Upper lobe of left lung (tissue), 6 donors: ENCODE data around the gene SOCS1. TPM values are rescaled to one million over a fixed set of nuclear protein-coding genes. Genes with fewer than 3 reads are reported as not detected.
A peak's percentile ranks its signal among the peaks of the same experiment; 100 is the strongest.

Experiments used
- ATAC-seq, 2 donors: fragments of 200-7000 bp; cut with Tn5 transposase; one replicate each; pipeline ENCODE4 v1.9.1; 2022; ENCODE audit warnings: mild to moderate bottlenecking in 2 of 2, moderate library complexity in 2 of 2; ENCODE audit not compliant: low FRiP score in 2 of 2
- DNase-seq, 2 donors: peaks; one replicate each; pipeline ENCODE4 v3.0.0-alpha.2; 2019 to 2020
- H3K27ac ChIP-seq, 4 donors: fragments of 200-600 bp; sonication (generic); one replicate each; pipeline ENCODE4 v1.5.1; 2016 to 2019
- H3K27me3 ChIP-seq, 4 donors: fragments of 200-600 bp; sonication (generic); one replicate each; pipeline ENCODE4 v1.5.1; 2017 to 2019
- H3K36me3 ChIP-seq, 4 donors: fragments of 200-600 bp; sonication (generic); one replicate each; pipeline ENCODE4 v1.5.1; 2016 to 2019
- H3K4me1 ChIP-seq, 4 donors: fragments of 200-600 bp; sonication (generic); one replicate each; pipeline ENCODE4 v1.5.1; 2018 to 2019
- H3K4me3 ChIP-seq, 4 donors: fragments of 200-600 bp; sonication (generic); one replicate each; pipeline ENCODE4 v1.5.1; 2017 to 2019; ENCODE audit warnings: mild to moderate bottlenecking in 2 of 4, moderate library complexity in 1 of 4
- H3K9me3 ChIP-seq, 4 donors: fragments of 200-600 bp; sonication (generic); one replicate each; pipeline ENCODE4 v1.5.1; 2018 to 2019
- EP300 ChIP-seq, 4 donors: sonication (generic); formaldehyde crosslinking; IDR thresholded peaks; one replicate each; pipeline ENCODE4 v1.5.1; 2017; ENCODE audit warnings: antibody characterized with exemption in 4 of 4, control low read depth in 2 of 4
- POLR2A ChIP-seq, 4 donors: fragments of 450-650 bp; IDR thresholded peaks; one replicate each; pipeline ENCODE4 v1.5.1; 2016 to 2017; ENCODE audit warnings: antibody characterized with exemption in 4 of 4, mild to moderate bottlenecking in 2 of 4
- POLR2AphosphoS5 ChIP-seq, 2 donors: sonication (generic); formaldehyde crosslinking; IDR thresholded peaks; one replicate each; pipeline ENCODE4 v1.5.1; 2017; ENCODE audit warnings: antibody characterized with exemption in 2 of 2
- WGBS, 2 donors: methylation state at CpG; one replicate each; pipeline ENCODE4 v1.1.5; 2017 to 2018; 5-methylcytosine and 5-hydroxymethylcytosine counted together
- total RNA-seq, 6 donors: library from RNA; depleted of rRNA in 4 of 6; stranded (reverse); fragments of >200 nt in 4 of 6; gene quantifications; one replicate each; pipeline versions ENCODE4 v1.1.0 to v1.2.1, GENCODE V29; 2016 to 2021
- TF ChIP-seq, protein P1 (sequence below), 6 experiments: fragments of 450-650 bp in 4 of 6; fragments of 200-600 bp in 2 of 6; sonication (generic) in 2 of 6; IDR thresholded peaks; one replicate each; pipeline ENCODE4 v1.5.1; 2016 to 2019; ENCODE audit warnings: antibody characterized with exemption in 6 of 6
- donor health status: DM: no; HTN: no; CAD: no; lungs with moderate emphysema.
- donor health status: DM: no; HTN: yes; CAD: no; lungs with severe emphysema.

SOCS1 gene
- total RNA-seq, 6 donors from 2014 or later, result 9.4 to 36.6 (median 18.5) TPM

DNA sequence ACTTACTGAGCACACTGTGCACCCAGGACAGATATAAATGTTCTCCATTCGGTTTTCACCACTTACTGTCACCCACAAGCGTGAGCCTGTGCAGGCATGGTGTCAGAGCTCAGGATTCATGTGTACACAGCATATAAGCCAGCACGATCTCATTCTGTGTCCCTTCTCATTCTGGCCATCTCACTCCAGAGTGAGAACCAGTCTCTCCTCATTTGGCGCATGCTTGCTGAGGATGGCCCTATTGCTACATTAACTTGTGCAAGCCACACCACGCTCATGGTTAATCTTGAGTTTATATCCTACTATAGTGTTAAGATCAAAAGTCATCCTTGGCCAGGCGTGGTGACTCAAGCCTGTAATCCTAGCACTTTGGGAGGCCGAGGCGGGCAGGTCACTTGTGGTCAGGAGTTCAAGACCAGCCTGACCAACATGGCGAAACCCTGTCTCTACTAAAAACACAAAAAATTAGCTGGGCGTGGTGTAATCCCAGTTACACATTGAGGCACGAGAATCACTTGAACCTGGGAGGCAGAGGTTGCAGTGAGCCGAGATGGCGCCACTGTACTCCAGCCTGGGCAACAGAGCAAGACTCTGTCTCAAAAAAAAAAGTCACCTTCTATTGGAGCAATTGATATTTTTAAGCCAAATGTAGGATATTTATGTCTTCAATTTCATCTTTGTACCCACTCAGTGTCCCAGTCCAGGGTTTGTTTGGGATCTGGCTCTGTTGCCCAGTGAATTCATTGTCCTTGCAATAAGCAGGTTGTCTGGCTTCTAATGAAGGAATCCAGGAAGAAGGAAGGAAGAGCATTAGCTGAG, 20.9 kb downstream of the SOCS1 start:
- no peaks in the 10 kb centered on the region for H3K36me3 ChIP-seq
- 72 to 86% methylated on average over 13 of the region's 13 CpGs for whole genome bisulfite sequencing, 2 donors
- DNase-seq (no peak), ATAC-seq (peak in 1 of 2 donors; percentile 20)
- peaks cover 5 to 15% (median 12%) of the 10 kb centered on the region in 4 donors for H3K4me1 ChIP-seq
- H3K27me3 ChIP-seq, result no peaks in the 10 kb centered on the region
- TF ChIP-seq, protein P1, sequence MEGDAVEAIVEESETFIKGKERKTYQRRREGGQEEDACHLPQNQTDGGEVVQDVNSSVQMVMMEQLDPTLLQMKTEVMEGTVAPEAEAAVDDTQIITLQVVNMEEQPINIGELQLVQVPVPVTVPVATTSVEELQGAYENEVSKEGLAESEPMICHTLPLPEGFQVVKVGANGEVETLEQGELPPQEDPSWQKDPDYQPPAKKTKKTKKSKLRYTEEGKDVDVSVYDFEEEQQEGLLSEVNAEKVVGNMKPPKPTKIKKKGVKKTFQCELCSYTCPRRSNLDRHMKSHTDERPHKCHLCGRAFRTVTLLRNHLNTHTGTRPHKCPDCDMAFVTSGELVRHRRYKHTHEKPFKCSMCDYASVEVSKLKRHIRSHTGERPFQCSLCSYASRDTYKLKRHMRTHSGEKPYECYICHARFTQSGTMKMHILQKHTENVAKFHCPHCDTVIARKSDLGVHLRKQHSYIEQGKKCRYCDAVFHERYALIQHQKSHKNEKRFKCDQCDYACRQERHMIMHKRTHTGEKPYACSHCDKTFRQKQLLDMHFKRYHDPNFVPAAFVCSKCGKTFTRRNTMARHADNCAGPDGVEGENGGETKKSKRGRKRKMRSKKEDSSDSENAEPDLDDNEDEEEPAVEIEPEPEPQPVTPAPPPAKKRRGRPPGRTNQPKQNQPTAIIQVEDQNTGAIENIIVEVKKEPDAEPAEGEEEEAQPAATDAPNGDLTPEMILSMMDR (IDR thresholded peaks at IDR 0.05), result no peak
- TF ChIP-seq EP300 (IDR thresholded peaks at IDR 0.05), result no peak
- peak in 1 of 2 donors; percentile 11 for TF ChIP-seq POLR2AphosphoS5 (IDR thresholded peaks at IDR 0.05)
- peak in 1 of 4 donors; percentile 32 for TF ChIP-seq POLR2A (IDR thresholded peaks at IDR 0.05)
- no peaks in the 10 kb centered on the region for H3K9me3 ChIP-seq
- peak overlapping the region in 2 of 4 donors; percentile 44 to 49 for H3K27ac ChIP-seq
- no peak overlapping the region for H3K4me3 ChIP-seq

DNA sequence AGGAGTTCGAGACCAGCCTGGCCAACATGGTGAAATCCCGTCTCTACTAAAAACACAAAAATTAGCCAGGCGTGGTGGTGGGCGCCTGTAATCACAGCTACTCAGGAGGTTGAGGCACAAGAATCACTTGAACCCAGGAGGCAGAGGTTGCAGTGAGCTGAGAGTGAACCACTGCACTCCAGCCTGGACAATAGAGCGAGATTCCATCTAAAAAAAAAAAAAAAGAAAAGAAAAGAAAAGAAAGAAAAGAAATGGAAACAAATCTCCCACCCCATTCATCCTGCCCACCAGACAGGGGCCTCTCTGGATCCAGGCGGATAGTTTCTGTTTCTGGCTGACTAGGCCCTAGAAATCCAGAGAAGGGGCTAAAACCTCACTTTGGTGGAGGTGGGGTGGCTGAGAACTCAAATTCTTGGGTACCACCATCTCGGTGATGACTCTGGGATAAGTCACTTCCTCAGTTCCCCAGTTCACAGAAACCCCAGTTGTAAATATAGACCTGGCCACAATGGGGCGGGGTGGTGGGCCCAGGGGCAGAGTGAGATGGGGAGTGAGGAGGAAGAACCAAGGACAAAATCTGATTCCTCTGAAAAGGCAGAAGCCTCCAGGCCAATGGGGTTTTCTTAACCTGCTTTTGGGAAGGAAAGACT, 22.2 kb downstream of the SOCS1 start:
- peaks cover 5 to 15% (median 12%) of the 10 kb centered on the region in 4 donors for H3K4me1 ChIP-seq
- H3K36me3 ChIP-seq, result no peaks in the 10 kb centered on the region
- H3K27me3 ChIP-seq, result no peaks in the 10 kb centered on the region
- DNase-seq, result no peak
- TF ChIP-seq POLR2A (IDR thresholded peaks at IDR 0.05) (no peak), POLR2AphosphoS5 (IDR thresholded peaks at IDR 0.05) (no peak), EP300 (IDR thresholded peaks at IDR 0.05) (no peak)
- TF ChIP-seq, protein P1 (IDR thresholded peaks at IDR 0.05), result no peak
- no peaks in the 10 kb centered on the region for H3K9me3 ChIP-seq
- H3K27ac ChIP-seq, result peak overlapping the region; percentile 1 to 82 (median 64)
- no peak for ATAC-seq
- H3K4me3 ChIP-seq, result no peak overlapping the region
- 70 to 74% methylated on average over 8 of the region's 8 CpGs for WGBS, 2 donors

DNA sequence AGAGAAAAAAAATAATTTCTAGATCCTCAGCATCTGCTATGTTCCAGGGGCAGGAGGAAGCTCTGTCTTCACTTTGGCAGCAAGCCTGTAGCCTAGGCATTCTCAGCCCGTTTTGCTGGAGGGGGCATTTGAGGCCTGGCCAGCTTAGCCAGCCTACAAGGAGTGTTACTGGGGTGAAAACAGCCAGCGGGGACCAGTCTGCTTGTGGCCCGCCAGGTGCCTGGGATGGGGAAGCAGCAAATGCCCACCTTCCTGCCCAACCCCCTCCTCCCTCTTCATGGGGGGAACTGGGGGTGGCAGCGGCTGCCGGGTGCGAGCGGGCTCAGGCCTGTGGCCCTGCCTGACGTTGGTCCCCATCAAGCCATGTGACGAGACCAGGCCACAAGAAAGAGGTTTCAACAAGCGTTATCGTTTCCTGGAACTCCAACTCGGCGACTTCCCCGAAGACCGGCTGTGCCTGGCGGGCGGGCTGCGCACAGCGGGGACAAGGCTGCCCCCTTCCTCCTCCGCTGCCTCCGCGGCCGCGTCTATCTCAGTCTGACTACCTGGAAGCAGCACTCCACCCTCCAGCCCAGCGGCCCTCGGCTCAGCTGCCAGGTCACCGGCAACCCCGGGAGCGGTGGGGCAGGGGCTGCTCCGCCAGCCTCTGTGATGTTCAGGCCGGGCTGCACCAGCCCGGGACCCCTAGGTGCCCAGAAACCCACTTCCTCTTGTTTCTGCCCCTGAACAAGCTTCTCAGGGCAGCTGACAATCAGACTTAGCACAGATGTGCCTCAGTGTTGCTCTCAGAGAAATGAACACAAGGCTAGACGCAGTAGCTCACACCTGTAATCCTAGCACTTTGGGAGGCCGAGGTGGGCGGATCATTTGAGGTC, 22.9 kb downstream of the SOCS1 start:
- Histone ChIP-seq H3K27ac (peak overlapping the region; percentile 13 to 82 (median 64)), H3K27me3 (no peaks in the 10 kb centered on the region), H3K36me3 (no peaks in the 10 kb centered on the region), H3K9me3 (no peaks in the 10 kb centered on the region), H3K4me1 (peaks cover 5 to 15% (median 12%) of the 10 kb centered on the region in 4 donors), H3K4me3 (no peak overlapping the region)
- peak; percentile 46 to 68 for TF ChIP-seq POLR2AphosphoS5 (IDR thresholded peaks at IDR 0.05)
- TF ChIP-seq, protein P1 (IDR thresholded peaks at IDR 0.05), result no peak
- TF ChIP-seq EP300 (IDR thresholded peaks at IDR 0.05), result peak in 3 of 4 donors; percentile 62 to 83 (median 78)
- peak in 1 of 4 donors; percentile 66 for TF ChIP-seq POLR2A (IDR thresholded peaks at IDR 0.05)
- WGBS, 2 donors, result 38 to 41% methylated on average over 20 to 32 of the region's 35 CpGs
- ATAC-seq (peak; percentile 41 to 64), DNase-seq (peak; percentile 73 to 92)

DNA sequence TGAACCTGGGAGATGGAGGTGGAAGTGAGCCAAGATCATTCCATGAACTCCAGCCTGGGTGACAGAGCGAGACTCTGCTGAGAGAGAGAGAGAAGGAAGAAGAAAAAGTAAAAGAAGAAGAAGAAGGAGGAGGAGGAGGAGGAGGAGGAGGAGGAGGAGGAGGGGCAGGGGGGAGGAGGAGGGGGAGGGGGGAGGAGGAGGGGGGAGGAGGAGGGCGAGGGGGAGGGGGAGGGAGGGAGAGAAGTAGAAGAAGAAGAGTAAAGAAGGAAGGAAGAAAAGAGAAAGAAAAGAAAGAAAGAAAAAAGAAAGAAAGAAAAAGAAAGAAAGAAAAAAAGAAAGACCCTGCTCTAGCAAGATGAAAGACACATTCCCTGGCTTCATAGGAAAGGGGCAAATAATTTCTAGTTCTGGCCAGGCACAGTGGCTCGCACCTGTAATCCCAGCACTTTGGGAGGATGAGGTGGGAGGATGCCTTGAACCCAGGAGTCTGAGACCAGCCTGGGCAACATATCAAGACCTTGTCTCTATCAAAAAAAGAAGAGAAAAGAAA, 23.6 kb downstream of the SOCS1 start:
- no peak for DNase-seq
- H3K27me3 ChIP-seq, result no peaks in the 10 kb centered on the region
- peak overlapping the region; percentile 13 to 82 (median 64) for H3K27ac ChIP-seq
- no peak for ATAC-seq
- WGBS, 2 donors, result 82 to 94% methylated on average over 2 of the region's 3 CpGs
- no peaks in the 10 kb centered on the region for H3K9me3 ChIP-seq
- TF ChIP-seq, protein P1 (IDR thresholded peaks at IDR 0.05), result no peak
- H3K4me1 ChIP-seq, result peaks cover 5 to 15% (median 10%) of the 10 kb centered on the region in 4 donors
- H3K36me3 ChIP-seq, result no peaks in the 10 kb centered on the region
- H3K4me3 ChIP-seq, result no peak overlapping the region
